GM19328 (cell line): ENCODE results near the gene TRIO.

Source experiments
- ATAC-seq: cut with Tn5 transposase; IDR thresholded peaks from one replicate; pipeline ENCODE4 v1.9.1; 2021; ENCODE audit warnings: mild to moderate bottlenecking, moderate library complexity; ENCODE audit not compliant: unreplicated experiment

TRIO gene

GRCh38 chr5:14343376-14343775 lies 200.2 kb downstream of the TRIO start:
- ATAC-seq = no peak

GRCh38 chr5:14347522-14347921 lies 204.4 kb downstream of the TRIO start:
- ATAC-seq = no peak

GRCh38 chr5:14348142-14348541 lies 205.0 kb downstream of the TRIO start:
- no peak for ATAC-seq

- ATAC-seq = no peak
Measured at GRCh38 chr5:14349029-14349428, 205.9 kb downstream of the TRIO start.

- ATAC-seq = no peak
Measured at GRCh38 chr5:14351086-14351661, 208.0 kb downstream of the TRIO start.

GRCh38 chr5:14351845-14352712 lies 208.9 kb downstream of the TRIO start:
- peak; percentile 92 for ATAC-seq

GRCh38 chr5:14353726-14354474 lies 210.8 kb downstream of the TRIO start:
- no peak for ATAC-seq

- ATAC-seq = no peak
Measured at GRCh38 chr5:14355391-14355790, 212.2 kb downstream of the TRIO start.

GRCh38 chr5:14356305-14356704 lies 213.2 kb downstream of the TRIO start:
- ATAC-seq = no peak

- ATAC-seq = no peak
Measured at GRCh38 chr5:14357441-14357840, 214.3 kb downstream of the TRIO start.

GRCh38 chr5:14357851-14358250 lies 214.7 kb downstream of the TRIO start:
- ATAC-seq = no peak

- ATAC-seq = no peak
Measured at GRCh38 chr5:14358536-14358935, 215.4 kb downstream of the TRIO start.

- ATAC-seq = no peak
Measured at GRCh38 chr5:14359069-14360043, 216.2 kb downstream of the TRIO start.

- no peak for ATAC-seq
Measured at GRCh38 chr5:14362491-14362890, 219.3 kb downstream of the TRIO start.

GRCh38 chr5:14364096-14364495 lies 221.0 kb downstream of the TRIO start:
- no peak for ATAC-seq

GRCh38 chr5:14364576-14365472 lies 221.7 kb downstream of the TRIO start:
- ATAC-seq = no peak

- no peak for ATAC-seq
Measured at GRCh38 chr5:14365831-14366430, 222.8 kb downstream of the TRIO start.

GRCh38 chr5:14366763-14367162 lies 223.6 kb downstream of the TRIO start:
- ATAC-seq = no peak

GRCh38 chr5:14367364-14367763 lies 224.2 kb downstream of the TRIO start:
- ATAC-seq = no peak
